HFF-Myc (cell line): ENCODE results near the gene IGSF9B.

Experiments
- DNase-seq: peaks from one replicate; pipeline ENCODE4 v3.0.0-alpha.2; 2011; ENCODE audit warnings: low read depth; ENCODE audit errors: extremely low read depth
- H3K4me3 ChIP-seq: replicated peaks from 2 replicates; pipeline ENCODE4 v1.5.1; 2011; ENCODE audit warnings: low read depth, mild to moderate bottlenecking, control low read depth, low read length
- TF ChIP-seq, protein P1 (sequence below): IDR thresholded peaks from 2 replicates; pipeline ENCODE4 v1.5.1; 2012; ENCODE audit warnings: mild to moderate bottlenecking, low read depth, low read length, control low read depth; ENCODE audit errors: missing control alignments

IGSF9B gene

DNA sequence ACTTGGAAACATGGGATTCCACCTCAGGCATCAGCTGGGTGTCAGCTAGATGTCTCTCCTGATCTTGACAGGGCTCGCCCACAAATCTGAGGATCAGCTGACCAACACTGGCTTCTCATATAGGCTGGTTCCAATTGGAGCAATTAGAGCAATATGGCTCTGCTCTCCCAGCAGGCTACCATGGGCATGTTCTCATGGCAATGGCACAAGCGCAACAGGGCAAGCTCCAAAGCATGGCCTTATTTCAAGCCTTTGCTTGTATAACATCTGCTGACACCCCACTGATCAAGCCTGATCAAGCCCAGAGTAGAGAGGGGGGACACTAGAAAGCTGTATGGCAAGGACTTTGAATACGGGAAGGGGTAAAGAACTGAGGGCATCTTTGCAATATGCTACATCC lies 70.7 kb downstream of the IGSF9B start:
- no peak overlapping the region for H3K4me3 ChIP-seq
- DNase-seq: no peak
- TF ChIP-seq, protein P1, sequence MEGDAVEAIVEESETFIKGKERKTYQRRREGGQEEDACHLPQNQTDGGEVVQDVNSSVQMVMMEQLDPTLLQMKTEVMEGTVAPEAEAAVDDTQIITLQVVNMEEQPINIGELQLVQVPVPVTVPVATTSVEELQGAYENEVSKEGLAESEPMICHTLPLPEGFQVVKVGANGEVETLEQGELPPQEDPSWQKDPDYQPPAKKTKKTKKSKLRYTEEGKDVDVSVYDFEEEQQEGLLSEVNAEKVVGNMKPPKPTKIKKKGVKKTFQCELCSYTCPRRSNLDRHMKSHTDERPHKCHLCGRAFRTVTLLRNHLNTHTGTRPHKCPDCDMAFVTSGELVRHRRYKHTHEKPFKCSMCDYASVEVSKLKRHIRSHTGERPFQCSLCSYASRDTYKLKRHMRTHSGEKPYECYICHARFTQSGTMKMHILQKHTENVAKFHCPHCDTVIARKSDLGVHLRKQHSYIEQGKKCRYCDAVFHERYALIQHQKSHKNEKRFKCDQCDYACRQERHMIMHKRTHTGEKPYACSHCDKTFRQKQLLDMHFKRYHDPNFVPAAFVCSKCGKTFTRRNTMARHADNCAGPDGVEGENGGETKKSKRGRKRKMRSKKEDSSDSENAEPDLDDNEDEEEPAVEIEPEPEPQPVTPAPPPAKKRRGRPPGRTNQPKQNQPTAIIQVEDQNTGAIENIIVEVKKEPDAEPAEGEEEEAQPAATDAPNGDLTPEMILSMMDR: no peak

DNA sequence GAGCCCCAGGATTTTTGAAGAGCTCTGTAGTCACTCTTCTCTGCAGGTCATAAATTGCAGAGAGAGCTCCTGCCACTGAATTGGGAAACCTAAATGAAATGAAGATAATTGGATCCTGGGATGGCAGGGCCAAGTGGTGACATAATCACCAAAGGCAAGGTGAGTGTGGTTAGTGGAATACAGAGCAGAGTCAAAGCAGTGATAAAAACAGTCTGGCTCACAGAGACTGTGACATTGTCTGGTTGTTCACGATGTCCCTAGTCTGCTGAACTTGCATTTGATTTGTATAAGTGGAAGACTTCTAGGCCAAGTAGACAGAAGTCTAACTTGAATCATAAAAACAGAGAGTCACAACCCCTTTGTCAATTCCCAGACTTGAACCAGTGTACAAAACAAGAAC lies 84.6 kb downstream of the IGSF9B start:
- no peak overlapping the region for H3K4me3 ChIP-seq
- TF ChIP-seq, protein P1: no peak
- no peak for DNase-seq

DNA sequence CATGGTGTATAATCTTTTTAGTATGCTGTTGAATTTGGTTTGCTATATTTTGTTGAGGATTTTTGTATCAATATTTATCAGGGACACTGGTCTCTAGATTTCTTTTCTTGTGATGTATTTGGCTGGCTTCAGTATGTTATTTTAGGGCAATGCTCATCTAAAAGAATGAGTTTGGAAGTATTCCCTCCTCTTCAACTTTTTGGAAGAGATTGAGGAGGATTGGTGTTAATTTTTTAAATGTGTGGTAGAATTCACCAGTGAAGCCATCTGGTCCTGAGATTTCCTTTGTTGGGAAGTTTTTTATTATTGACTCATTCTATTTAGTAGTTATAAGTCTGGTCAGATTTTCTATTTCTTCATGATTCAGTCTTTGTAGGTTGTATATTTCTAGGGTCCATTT lies 89.3 kb downstream of the IGSF9B start:
- DNase-seq: no peak
- no peak overlapping the region for H3K4me3 ChIP-seq
- TF ChIP-seq, protein P1: no peak

DNA sequence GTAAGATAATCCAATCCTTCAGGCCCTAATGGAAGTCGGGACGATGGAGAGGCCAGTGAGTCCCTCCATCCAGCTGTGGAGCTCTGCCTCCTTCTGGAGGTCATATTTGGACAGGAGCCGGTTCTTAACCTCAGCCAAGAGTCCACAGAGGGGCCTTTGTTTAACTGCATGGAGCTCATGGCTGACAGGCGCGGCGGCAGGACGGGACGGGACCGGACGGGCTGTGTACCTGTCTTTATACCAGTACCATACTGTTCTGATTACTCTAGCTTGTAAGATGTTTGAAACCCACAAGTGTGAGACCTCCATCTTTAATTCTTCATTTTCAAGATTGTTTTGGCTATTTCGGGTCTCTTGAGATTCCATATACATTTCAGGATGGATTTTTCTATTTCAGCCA lies 91.3 kb downstream of the IGSF9B start:
- no peak for DNase-seq
- H3K4me3 ChIP-seq: no peak overlapping the region
- TF ChIP-seq, protein P1: no peak

- DNase-seq: no peak
- TF ChIP-seq, protein P1: no peak
- H3K4me3 ChIP-seq: no peak overlapping the region
Observed at GRCh38 chr11:133864756-133865155, 92.0 kb downstream of the IGSF9B start.

- DNase-seq: no peak
- no peak overlapping the region for H3K4me3 ChIP-seq
- TF ChIP-seq, protein P1: no peak
Observed at GRCh38 chr11:133860151-133860550, 96.6 kb downstream of the IGSF9B start.
